K562 treated with DMSO at 1 percent for 12 hours (cell line): ENCODE results near the gene ZKSCAN4. TPM values are rescaled to one million over a fixed set of nuclear protein-coding genes. Genes with fewer than 3 reads are reported as not detected.

ENCODE experiments used
- total RNA-seq: library from RNA; unstranded; fragments of 300-600 nt; gene quantifications from 2 replicates; pipeline ENCODE4 v1.2.3, GENCODE V29; 2022; ENCODE audit not compliant: insufficient read depth

Gene ZKSCAN4
- 6.5 and 9.5 TPM in 2 replicates for total RNA-seq

GRCh38 chr6:28252009-28252975 lies at the start of gene ZKSCAN4:
Gene ZKSCAN4, minus strand, starts transcription at chr6:28252269. Its CDS starts 289 bp downstream, at chr6:28251980.

GRCh38 chr6:28281288-28282064 lies 29.4 kb upstream of the ZKSCAN4 start, which contains the start of gene PGBD1:
Gene PGBD1, plus strand, starts transcription at chr6:28281572. Its CDS starts 2,242 bp downstream, at chr6:28283814.

DNA sequence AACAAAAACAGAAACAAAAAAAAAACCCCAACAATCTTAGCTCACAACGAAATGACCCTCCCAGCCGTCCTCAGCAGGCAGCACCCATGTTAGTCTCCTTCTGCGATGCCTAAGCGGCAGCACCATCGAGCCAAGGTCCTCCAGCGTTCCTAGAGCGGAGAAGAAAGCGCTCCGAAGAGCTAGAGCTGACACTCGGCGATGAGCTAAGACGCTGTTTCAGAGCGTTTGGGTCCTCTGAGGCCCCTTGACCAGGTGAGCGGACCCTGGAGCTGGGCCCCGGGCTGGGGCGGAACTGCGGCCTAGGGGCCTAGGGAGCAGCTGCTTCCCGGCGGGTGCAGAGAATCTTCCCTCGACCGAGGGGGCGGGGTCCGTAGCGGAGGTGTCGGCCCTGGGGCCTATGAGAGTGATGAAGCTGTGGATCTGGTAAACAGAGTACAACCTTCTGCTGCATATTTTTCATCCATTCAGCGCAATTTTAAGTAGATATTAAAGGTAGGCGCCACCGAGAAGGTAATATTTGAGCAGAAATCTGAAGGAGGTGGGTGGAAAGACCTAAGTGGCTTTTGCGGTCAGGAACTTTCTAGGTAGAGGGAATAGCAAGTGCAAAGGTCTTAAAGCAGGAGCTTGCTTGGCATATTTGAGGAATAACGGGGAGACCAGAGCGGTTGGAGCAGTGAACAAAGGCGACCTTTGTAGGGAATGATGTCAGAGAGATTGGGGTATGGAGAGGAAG lies 15.1 kb upstream of the ZKSCAN4 start, which contains the start of gene ZSCAN26:
ZSCAN26 (plus strand) TSS at position 182 of the 733 bp plus-strand sequence. CDS start 4,777 bp downstream, outside the sequence.

GRCh38 chr6:28258877-28259777 lies 7.1 kb upstream of the ZKSCAN4 start, which contains the start of gene NKAPL:
Gene NKAPL, plus strand, starts transcription at chr6:28259297. Its CDS starts 75 bp downstream, at chr6:28259372.

GRCh38 chr6:28225056-28225834 lies 26.8 kb downstream of the ZKSCAN4 start, which contains the start of gene ZSCAN9:
Gene ZSCAN9, plus strand, starts transcription at chr6:28225275. Its CDS starts 1,810 bp downstream, at chr6:28227085.

Other genes starting within 250 kb of the ZKSCAN4 start
- gene ZNF165, start 171.7 kb downstream of the ZKSCAN4 start, total RNA-seq = 3.2 and 4.5 TPM in 2 replicates
- not detected in 2 replicates for gene ZSCAN16, start 127.7 kb downstream of the ZKSCAN4 start, total RNA-seq
- gene ZKSCAN8, start 110.4 kb downstream of the ZKSCAN4 start, total RNA-seq = 3.5 and 28.3 TPM in 2 replicates
- gene ZSCAN9, start 27.0 kb downstream of the ZKSCAN4 start, total RNA-seq = 13.6 and 25.6 TPM in 2 replicates
- gene NKAPL, start 7.0 kb upstream of the ZKSCAN4 start, total RNA-seq = not detected in 2 replicates
- gene ZSCAN26, start 14.9 kb upstream of the ZKSCAN4 start, total RNA-seq = 4.7 and 7.2 TPM in 2 replicates
- gene PGBD1, start 29.3 kb upstream of the ZKSCAN4 start, total RNA-seq = 7.6 and 14.5 TPM in 2 replicates
- gene ZSCAN31, start 83.9 kb upstream of the ZKSCAN4 start, total RNA-seq = 2.8 and 10.9 TPM in 2 replicates
- gene ZKSCAN3, start 97.7 kb upstream of the ZKSCAN4 start, total RNA-seq = 3.3 and 8.7 TPM in 2 replicates
- gene ZSCAN12, start 147.5 kb upstream of the ZKSCAN4 start, total RNA-seq = 2.5 and 7.8 TPM in 2 replicates
- gene ZSCAN23, start 191.2 kb upstream of the ZKSCAN4 start, total RNA-seq = not detected in 2 replicates